ENCODE measurements around the gene CCND2. TPM values are rescaled to one million over a fixed set of nuclear protein-coding genes. Genes with fewer than 3 reads are reported as not detected.

Gene CCND2
- total RNA-seq, 1 donor from 2014 or later: 98.0 TPM

DNA sequence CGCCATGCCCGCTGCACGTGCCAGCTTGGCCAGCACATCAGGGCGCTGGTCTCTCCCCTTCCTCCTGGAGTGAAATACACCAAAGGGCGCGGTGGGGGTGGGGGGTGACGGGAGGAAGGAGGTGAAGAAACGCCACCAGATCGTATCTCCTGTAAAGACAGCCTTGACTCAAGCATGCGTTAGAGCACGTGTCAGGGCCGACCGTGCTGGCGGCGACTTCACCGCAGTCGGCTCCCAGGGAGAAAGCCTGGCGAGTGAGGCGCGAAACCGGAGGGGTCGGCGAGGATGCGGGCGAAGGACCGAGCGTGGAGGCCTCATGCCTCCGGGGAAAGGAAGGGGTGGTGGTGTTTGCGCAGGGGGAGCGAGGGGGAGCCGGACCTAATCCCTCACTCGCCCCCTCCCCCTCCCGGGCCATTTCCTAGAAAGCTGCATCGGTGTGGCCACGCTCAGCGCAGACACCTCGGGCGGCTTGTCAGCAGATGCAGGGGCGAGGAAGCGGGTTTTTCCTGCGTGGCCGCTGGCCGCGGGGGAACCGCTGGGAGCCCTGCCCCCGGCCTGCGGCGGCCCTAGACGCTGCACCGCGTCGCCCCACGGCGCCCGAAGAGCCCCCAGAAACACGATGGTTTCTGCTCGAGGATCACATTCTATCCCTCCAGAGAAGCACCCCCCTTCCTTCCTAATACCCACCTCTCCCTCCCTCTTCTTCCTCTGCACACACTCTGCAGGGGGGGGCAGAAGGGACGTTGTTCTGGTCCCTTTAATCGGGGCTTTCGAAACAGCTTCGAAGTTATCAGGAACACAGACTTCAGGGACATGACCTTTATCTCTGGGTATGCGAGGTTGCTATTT is 914 bp upstream of the CCND2 start:
- no peaks in the 10 kb centered on the region for H3K36me3 Mint-ChIP-seq (ENCODE audit: unreplicated experiment)
- peaks cover 13% of the 10 kb centered on the region for H3K27me3 Mint-ChIP-seq (ENCODE audit: unreplicated experiment)
- peaks cover 18% of the 10 kb centered on the region for H3K4me1 Mint-ChIP-seq (ENCODE audit: low read depth, unreplicated experiment)
- H3K27ac Mint-ChIP-seq (ENCODE audit: unreplicated experiment): peak overlapping the region; percentile 89
- TF ChIP-seq, protein P1, sequence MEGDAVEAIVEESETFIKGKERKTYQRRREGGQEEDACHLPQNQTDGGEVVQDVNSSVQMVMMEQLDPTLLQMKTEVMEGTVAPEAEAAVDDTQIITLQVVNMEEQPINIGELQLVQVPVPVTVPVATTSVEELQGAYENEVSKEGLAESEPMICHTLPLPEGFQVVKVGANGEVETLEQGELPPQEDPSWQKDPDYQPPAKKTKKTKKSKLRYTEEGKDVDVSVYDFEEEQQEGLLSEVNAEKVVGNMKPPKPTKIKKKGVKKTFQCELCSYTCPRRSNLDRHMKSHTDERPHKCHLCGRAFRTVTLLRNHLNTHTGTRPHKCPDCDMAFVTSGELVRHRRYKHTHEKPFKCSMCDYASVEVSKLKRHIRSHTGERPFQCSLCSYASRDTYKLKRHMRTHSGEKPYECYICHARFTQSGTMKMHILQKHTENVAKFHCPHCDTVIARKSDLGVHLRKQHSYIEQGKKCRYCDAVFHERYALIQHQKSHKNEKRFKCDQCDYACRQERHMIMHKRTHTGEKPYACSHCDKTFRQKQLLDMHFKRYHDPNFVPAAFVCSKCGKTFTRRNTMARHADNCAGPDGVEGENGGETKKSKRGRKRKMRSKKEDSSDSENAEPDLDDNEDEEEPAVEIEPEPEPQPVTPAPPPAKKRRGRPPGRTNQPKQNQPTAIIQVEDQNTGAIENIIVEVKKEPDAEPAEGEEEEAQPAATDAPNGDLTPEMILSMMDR (IDR thresholded peaks at IDR 0.05; ENCODE audit: partially characterized antibody, unreplicated experiment): no peak
- peak; percentile 75 for DNase-seq
- peak overlapping the region; percentile 93 for H3K4me3 Mint-ChIP-seq (ENCODE audit: unreplicated experiment)
- peaks cover 19% of the 10 kb centered on the region for H3K9me3 Mint-ChIP-seq (ENCODE audit: unreplicated experiment)

DNA sequence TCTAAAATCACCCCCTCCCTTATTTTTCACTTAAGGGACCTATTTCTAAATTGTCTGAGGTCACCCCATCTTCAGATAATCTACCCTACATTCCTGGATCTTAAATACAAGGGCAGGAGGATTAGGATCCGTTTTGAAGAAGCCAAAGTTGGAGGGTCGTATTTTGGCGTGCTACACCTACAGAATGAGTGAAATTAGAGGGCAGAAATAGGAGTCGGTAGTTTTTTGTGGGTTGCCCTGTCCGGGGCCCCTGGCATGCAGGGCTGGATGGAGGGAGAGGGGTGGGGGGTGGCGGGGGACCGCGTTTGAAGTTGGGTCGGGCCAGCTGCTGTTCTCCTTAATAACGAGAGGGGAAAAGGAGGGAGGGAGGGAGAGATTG is 300 bp upstream of the CCND2 start:
- no peaks in the 10 kb centered on the region for H3K36me3 Mint-ChIP-seq (ENCODE audit: unreplicated experiment)
- TF ChIP-seq, protein P1 (IDR thresholded peaks at IDR 0.05; ENCODE audit: partially characterized antibody, unreplicated experiment): no peak
- H3K4me1 Mint-ChIP-seq (ENCODE audit: low read depth, unreplicated experiment): peaks cover 21% of the 10 kb centered on the region
- H3K4me3 Mint-ChIP-seq (ENCODE audit: unreplicated experiment): peak overlapping the region; percentile 93
- H3K9me3 Mint-ChIP-seq (ENCODE audit: unreplicated experiment): peaks cover 19% of the 10 kb centered on the region
- peak overlapping the region; percentile 80 for H3K27ac Mint-ChIP-seq (ENCODE audit: unreplicated experiment)
- peaks cover 13% of the 10 kb centered on the region for H3K27me3 Mint-ChIP-seq (ENCODE audit: unreplicated experiment)
- DNase-seq: no peak

DNA sequence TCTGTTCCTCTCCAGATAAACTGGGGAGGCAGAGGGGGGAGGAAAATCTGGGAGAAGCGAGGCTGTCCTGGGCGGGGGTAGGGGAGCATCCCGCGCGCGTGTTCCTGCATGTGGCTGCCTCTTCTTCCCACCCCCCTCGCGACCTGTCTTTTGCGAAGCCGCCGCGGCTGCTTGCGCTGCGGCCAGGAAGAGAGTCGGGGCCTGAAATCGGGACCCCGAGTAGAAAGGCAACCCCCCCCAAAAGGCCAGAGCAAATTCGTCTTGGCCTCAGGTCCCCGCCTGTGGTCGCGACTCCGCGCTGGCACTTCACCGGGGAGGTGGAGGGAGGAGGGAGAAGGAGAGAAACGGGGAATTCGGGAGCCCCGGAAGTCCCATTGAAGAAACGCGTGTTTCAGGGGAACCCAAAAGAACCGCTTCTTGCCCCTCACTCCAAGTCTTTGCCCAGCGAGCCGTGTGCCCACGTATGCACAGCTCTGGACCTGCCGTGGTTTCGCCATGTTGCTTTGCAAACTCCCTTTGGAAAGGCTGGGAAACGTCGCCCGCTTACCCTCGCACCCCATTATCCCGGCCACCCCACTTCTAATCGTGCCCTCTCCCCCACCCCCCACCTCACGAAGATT is 944 bp downstream of the CCND2 start:
- H3K9me3 Mint-ChIP-seq (ENCODE audit: unreplicated experiment): peaks cover 13% of the 10 kb centered on the region
- H3K27ac Mint-ChIP-seq (ENCODE audit: unreplicated experiment): peak overlapping the region; percentile 92
- no peaks in the 10 kb centered on the region for H3K36me3 Mint-ChIP-seq (ENCODE audit: unreplicated experiment)
- H3K4me1 Mint-ChIP-seq (ENCODE audit: low read depth, unreplicated experiment): peaks cover 29% of the 10 kb centered on the region
- peak overlapping the region; percentile 93 for H3K4me3 Mint-ChIP-seq (ENCODE audit: unreplicated experiment)
- DNase-seq: no peak
- H3K27me3 Mint-ChIP-seq (ENCODE audit: unreplicated experiment): peaks cover 11% of the 10 kb centered on the region
- TF ChIP-seq, protein P1 (IDR thresholded peaks at IDR 0.05; ENCODE audit: partially characterized antibody, unreplicated experiment): no peak

DNA sequence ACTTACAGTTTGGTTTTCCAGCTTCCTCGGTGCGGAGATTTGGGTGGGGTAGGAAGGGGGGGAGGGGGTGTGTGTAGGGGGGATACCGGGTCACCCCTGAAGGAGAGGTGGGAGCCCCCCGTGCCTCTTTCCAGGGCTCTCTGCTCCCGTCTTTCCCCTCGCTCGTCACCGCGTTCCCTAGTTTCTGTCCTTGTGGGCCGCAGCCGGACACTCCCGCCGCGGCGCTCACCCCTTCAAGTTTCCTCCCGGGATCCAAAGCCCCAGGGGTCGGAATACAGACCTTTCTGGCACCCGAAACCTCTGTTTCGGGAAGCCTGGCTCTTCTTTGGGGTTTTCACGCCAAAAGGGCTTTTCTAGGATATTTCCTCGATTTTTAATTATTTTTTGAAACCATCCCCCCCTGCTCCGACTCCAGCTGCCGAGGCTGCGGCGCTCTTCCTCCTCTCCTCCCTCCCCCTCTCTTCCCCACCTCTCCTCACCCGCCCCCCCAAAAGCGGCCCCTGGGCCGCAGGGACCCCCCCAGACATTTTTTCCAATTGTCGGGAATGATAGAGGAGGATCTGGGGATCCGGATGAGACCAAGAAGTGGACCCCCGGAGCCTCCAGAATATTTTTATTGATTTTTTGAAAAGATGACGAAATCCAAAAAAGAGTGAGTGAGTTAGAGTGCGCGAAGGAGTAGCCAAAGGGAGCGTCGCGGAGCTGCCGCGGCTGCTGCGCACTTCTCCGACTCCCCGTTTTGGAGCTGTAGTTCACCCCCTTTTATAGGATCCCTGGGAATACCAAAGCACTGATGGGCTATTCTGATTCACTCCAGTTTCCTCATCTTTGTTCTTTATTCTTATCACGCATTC is 1.7 kb downstream of the CCND2 start:
- TF ChIP-seq, protein P1 (IDR thresholded peaks at IDR 0.05; ENCODE audit: partially characterized antibody, unreplicated experiment): no peak
- H3K4me1 Mint-ChIP-seq (ENCODE audit: low read depth, unreplicated experiment): peaks cover 30% of the 10 kb centered on the region
- H3K9me3 Mint-ChIP-seq (ENCODE audit: unreplicated experiment): peaks cover 13% of the 10 kb centered on the region
- peak overlapping the region; percentile 93 for H3K4me3 Mint-ChIP-seq (ENCODE audit: unreplicated experiment)
- H3K27ac Mint-ChIP-seq (ENCODE audit: unreplicated experiment): peak overlapping the region; percentile 92
- peaks cover 11% of the 10 kb centered on the region for H3K27me3 Mint-ChIP-seq (ENCODE audit: unreplicated experiment)
- no peak for DNase-seq
- no peaks in the 10 kb centered on the region for H3K36me3 Mint-ChIP-seq (ENCODE audit: unreplicated experiment)
